ENCODE results near the gene RNU6-1. TPM values are rescaled to one million over a fixed set of nuclear protein-coding genes. Genes with fewer than 3 reads are reported as not detected.

RNU6-1 gene
- total and polyA plus RNA-seq, 2 experiments from 2014 or later, result not detected

DNA sequence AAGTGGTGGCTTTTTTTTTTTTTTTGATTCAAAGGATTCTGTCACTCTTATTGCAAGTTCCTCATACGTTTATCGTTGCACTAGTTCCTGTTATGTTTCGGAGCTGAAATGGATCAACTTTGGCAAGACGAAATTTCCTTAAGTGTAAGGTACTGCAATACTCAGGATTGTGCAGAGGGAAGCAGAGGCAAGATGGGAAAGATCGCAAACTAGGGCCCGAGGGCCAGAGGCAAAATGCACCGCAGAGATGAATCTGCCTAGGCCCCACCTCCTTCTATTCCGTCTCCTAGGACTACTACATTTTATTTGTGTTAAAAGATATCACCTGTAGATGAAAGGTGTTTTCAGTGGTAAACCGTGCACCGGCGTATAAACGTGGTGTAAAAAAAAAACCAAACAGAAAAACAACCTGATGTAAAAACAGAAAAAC lies 331 bp downstream of the RNU6-1 start:
- DNase-seq (ENCODE audit: low spot score) (no peak), ATAC-seq (peak; percentile 7)
- Histone ChIP-seq H2AFZ (no peak overlapping the region), H3F3A (replicated peaks; ENCODE audit: low read depth) (0 out of 2 replicates have a peak, but pooled peaks cover 4% of the 10 kb centered on the region), H4K20me1 (replicated peaks; ENCODE audit: insufficient read depth) (no peaks in the 10 kb centered on the region), H3K4me1 (ENCODE audit: insufficient read depth) (peaks cover 28% of the 10 kb centered on the region), H3K27me3 (ENCODE audit: insufficient read depth) (peaks cover 64% of the 10 kb centered on the region), H3K4me3 (peak overlapping the region; percentile 66), H3K79me2 (replicated peaks; ENCODE audit: insufficient read depth) (no peaks in the 10 kb centered on the region), H3K36me3 (ENCODE audit: insufficient read depth) (no peaks in the 10 kb centered on the region), H3K4me2 (peak overlapping the region; percentile 79), H3K9me2 (ENCODE audit: insufficient read depth) (no peaks in the 10 kb centered on the region), H3K27ac (ENCODE audit: low read depth) (no peak overlapping the region)
- H3K27me3 Mint-ChIP-seq (ENCODE audit: insufficient read depth, low read depth, poor library complexity), result peaks cover 70% of the 10 kb centered on the region
- peaks cover 3% of the 10 kb centered on the region; the same call in 2 of the 3 replicates for H3K9me3 Mint-ChIP-seq
- peak overlapping the region; percentile 99 for H3K27ac Mint-ChIP-seq
- H3K4me3 Mint-ChIP-seq, result peak overlapping the region; percentile 92
- TF ChIP-seq JUNB (IDR thresholded peaks at IDR 0.05; ENCODE audit: unreplicated experiment), result no peak
- TF ChIP-seq CREB1 (CRISPR knock-in tag; IDR thresholded peaks at IDR 0.05; ENCODE audit: low read depth), result no peak
- TF ChIP-seq EZH2phosphoT487 (IDR thresholded peaks at IDR 0.05; ENCODE audit: unreplicated experiment), result no peak
- TF ChIP-seq ZNF114 (CRISPR knock-in tag; IDR thresholded peaks at IDR 0.05), result no peak
- TF ChIP-seq, protein P1, sequence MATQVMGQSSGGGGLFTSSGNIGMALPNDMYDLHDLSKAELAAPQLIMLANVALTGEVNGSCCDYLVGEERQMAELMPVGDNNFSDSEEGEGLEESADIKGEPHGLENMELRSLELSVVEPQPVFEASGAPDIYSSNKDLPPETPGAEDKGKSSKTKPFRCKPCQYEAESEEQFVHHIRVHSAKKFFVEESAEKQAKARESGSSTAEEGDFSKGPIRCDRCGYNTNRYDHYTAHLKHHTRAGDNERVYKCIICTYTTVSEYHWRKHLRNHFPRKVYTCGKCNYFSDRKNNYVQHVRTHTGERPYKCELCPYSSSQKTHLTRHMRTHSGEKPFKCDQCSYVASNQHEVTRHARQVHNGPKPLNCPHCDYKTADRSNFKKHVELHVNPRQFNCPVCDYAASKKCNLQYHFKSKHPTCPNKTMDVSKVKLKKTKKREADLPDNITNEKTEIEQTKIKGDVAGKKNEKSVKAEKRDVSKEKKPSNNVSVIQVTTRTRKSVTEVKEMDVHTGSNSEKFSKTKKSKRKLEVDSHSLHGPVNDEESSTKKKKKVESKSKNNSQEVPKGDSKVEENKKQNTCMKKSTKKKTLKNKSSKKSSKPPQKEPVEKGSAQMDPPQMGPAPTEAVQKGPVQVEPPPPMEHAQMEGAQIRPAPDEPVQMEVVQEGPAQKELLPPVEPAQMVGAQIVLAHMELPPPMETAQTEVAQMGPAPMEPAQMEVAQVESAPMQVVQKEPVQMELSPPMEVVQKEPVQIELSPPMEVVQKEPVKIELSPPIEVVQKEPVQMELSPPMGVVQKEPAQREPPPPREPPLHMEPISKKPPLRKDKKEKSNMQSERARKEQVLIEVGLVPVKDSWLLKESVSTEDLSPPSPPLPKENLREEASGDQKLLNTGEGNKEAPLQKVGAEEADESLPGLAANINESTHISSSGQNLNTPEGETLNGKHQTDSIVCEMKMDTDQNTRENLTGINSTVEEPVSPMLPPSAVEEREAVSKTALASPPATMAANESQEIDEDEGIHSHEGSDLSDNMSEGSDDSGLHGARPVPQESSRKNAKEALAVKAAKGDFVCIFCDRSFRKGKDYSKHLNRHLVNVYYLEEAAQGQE (IDR thresholded peaks at IDR 0.05; ENCODE audit: unreplicated experiment), result no peak
- no peak for TF ChIP-seq NANOG (IDR thresholded peaks at IDR 0.05; ENCODE audit: borderline replicate concordance)
- no peak for TF ChIP-seq ZNF331 (CRISPR knock-in tag; IDR thresholded peaks at IDR 0.05; ENCODE audit: low read depth)
- TF ChIP-seq, protein P2, sequence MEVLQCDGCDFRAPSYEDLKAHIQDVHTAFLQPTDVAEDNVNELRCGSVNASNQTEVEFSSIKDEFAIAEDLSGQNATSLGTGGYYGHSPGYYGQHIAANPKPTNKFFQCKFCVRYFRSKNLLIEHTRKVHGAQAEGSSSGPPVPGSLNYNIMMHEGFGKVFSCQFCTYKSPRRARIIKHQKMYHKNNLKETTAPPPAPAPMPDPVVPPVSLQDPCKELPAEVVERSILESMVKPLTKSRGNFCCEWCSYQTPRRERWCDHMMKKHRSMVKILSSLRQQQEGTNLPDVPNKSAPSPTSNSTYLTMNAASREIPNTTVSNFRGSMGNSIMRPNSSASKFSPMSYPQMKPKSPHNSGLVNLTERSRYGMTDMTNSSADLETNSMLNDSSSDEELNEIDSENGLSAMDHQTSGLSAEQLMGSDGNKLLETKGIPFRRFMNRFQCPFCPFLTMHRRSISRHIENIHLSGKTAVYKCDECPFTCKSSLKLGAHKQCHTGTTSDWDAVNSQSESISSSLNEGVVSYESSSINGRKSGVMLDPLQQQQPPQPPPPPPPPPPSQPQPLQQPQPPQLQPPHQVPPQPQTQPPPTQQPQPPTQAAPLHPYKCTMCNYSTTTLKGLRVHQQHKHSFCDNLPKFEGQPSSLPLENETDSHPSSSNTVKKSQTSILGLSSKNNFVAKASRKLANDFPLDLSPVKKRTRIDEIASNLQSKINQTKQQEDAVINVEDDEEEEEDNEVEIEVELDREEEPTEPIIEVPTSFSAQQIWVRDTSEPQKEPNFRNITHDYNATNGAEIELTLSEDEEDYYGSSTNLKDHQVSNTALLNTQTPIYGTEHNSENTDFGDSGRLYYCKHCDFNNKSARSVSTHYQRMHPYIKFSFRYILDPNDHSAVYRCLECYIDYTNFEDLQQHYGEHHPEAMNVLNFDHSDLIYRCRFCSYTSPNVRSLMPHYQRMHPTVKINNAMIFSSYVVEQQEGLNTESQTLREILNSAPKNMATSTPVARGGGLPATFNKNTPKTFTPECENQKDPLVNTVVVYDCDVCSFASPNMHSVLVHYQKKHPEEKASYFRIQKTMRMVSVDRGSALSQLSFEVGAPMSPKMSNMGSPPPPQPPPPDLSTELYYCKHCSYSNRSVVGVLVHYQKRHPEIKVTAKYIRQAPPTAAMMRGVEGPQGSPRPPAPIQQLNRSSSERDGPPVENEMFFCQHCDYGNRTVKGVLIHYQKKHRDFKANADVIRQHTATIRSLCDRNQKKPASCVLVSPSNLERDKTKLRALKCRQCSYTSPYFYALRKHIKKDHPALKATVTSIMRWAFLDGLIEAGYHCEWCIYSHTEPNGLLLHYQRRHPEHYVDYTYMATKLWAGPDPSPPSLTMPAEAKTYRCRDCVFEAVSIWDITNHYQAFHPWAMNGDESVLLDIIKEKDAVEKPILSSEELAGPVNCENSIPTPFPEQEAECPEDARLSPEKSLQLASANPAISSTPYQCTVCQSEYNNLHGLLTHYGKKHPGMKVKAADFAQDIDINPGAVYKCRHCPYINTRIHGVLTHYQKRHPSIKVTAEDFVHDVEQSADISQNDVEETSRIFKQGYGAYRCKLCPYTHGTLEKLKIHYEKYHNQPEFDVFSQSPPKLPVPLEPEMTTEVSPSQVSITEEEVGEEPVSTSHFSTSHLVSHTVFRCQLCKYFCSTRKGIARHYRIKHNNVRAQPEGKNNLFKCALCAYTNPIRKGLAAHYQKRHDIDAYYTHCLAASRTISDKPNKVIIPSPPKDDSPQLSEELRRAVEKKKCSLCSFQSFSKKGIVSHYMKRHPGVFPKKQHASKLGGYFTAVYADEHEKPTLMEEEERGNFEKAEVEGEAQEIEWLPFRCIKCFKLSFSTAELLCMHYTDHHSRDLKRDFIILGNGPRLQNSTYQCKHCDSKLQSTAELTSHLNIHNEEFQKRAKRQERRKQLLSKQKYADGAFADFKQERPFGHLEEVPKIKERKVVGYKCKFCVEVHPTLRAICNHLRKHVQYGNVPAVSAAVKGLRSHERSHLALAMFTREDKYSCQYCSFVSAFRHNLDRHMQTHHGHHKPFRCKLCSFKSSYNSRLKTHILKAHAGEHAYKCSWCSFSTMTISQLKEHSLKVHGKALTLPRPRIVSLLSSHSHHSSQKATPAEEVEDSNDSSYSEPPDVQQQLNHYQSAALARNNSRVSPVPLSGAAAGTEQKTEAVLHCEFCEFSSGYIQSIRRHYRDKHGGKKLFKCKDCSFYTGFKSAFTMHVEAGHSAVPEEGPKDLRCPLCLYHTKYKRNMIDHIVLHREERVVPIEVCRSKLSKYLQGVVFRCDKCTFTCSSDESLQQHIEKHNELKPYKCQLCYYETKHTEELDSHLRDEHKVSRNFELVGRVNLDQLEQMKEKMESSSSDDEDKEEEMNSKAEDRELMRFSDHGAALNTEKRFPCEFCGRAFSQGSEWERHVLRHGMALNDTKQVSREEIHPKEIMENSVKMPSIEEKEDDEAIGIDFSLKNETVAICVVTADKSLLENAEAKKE (CRISPR knock-in tag; IDR thresholded peaks at IDR 0.05), result no peak
- no peak for TF ChIP-seq POLR2AphosphoS5 (IDR thresholded peaks at IDR 0.05; ENCODE audit: low read depth)
- TF ChIP-seq EZH2 (IDR thresholded peaks at IDR 0.05; ENCODE audit: low read depth, unreplicated experiment), result no peak
- TF ChIP-seq, protein P3, sequence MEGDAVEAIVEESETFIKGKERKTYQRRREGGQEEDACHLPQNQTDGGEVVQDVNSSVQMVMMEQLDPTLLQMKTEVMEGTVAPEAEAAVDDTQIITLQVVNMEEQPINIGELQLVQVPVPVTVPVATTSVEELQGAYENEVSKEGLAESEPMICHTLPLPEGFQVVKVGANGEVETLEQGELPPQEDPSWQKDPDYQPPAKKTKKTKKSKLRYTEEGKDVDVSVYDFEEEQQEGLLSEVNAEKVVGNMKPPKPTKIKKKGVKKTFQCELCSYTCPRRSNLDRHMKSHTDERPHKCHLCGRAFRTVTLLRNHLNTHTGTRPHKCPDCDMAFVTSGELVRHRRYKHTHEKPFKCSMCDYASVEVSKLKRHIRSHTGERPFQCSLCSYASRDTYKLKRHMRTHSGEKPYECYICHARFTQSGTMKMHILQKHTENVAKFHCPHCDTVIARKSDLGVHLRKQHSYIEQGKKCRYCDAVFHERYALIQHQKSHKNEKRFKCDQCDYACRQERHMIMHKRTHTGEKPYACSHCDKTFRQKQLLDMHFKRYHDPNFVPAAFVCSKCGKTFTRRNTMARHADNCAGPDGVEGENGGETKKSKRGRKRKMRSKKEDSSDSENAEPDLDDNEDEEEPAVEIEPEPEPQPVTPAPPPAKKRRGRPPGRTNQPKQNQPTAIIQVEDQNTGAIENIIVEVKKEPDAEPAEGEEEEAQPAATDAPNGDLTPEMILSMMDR (conservative IDR thresholded peaks at IDR 0.05; ENCODE audit: low read depth in 2 of 2), result no peak
- H3K4me1 Mint-ChIP-seq, result peaks cover 52% of the 10 kb centered on the region
- H3K36me3 Mint-ChIP-seq (ENCODE audit: low read depth), result no peaks in the 10 kb centered on the region; the same call in 2 of the 3 replicates

Data from GM23338 (cell line).